NT2/D1 (cell line): ENCODE measurements around the gene SRF.

Experiments used
- SUZ12 ChIP-seq: IDR thresholded peaks from 2 replicates; pipeline ENCODE4 v1.6.1; 2011; ENCODE audit not compliant: insufficient read length, insufficient read depth; ENCODE audit errors: extremely low read depth
- ZNF274 ChIP-seq: IDR thresholded peaks from 2 replicates; pipeline ENCODE4 v1.6.1; 2011; ENCODE audit warnings: mild to moderate bottlenecking, low read depth, low read length

DNA sequence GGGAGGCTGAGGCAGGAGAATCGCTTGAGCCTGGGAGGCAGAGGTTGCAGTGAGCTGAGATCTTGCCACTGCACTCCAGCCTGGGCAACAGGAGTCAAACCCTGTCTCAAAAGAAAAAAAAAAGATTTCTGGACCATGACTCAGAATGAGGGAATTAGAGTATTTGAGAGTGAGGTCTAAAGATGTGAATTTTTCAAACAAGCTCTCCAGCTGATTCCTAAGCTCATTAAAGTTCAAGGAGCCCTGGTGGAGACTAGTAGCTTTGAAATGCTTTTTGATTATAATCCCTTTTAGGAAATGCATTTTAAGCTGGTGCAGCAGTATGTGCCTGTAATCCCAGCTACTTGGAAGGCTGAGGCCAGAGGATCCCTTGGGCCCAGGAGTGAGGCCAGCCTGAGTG lies 21.8 kb upstream of the SRF start:
- TF ChIP-seq SUZ12: no peak
- no peak for TF ChIP-seq ZNF274
